G401 (cell line): ENCODE results near the gene FAN1. TPM values are rescaled to one million over a fixed set of nuclear protein-coding genes. Genes with fewer than 3 reads are reported as not detected.

Experiments used
- DNase-seq: peaks from one replicate; pipeline ENCODE4 v3.0.0-alpha.2; 2015; ENCODE audit warnings: low spot score
- in situ Hi-C: cut with HindIII; loops from 2 replicates; pipeline ENCODE4 v1.10.0; 2016; ENCODE audit warnings: low sequenced_read_pairs, mixed read lengths
- total RNA-seq: library from RNA; depleted of rRNA; stranded (reverse); fragments of >200 nt; shearing (Covaris generic); gene quantifications from 2 replicates; pipeline ENCODE4 v1.2.3, GENCODE V29; 2014

Gene FAN1
- total RNA-seq, 1 experiment from 2014 or later: 17.6 TPM

GRCh38 chr15:30918366-30918765, 14.7 kb downstream of the FAN1 start:
- in situ Hi-C loops: no loop called here
- no peak for DNase-seq

GRCh38 chr15:30919877-30920550, 16.3 kb downstream of the FAN1 start:
- in situ Hi-C loops: no loop called here
- no peak for DNase-seq

GRCh38 chr15:30921106-30921505, 17.4 kb downstream of the FAN1 start:
- in situ Hi-C loops: no loop called here

GRCh38 chr15:30921781-30922479, 18.2 kb downstream of the FAN1 start:
- in situ Hi-C loops: no loop called here

More at GRCh38 chr15:30921106-30921505, 17.4 kb downstream of the FAN1 start:
- DNase-seq: no peak

GRCh38 chr15:30922480-30923311, 19.0 kb downstream of the FAN1 start:
- in situ Hi-C loops: no loop called here
- peak; percentile 25 for DNase-seq

More at GRCh38 chr15:30921781-30922479, 18.2 kb downstream of the FAN1 start:
- no peak for DNase-seq

GRCh38 chr15:30923429-30923828, 19.7 kb downstream of the FAN1 start:
- DNase-seq: no peak
- in situ Hi-C loops: no loop called here

- DNase-seq: no peak
- in situ Hi-C loops: no loop called here
Observed at GRCh38 chr15:30924353-30924752, 20.6 kb downstream of the FAN1 start.

- in situ Hi-C loops: no loop called here
- no peak for DNase-seq
Observed at GRCh38 chr15:30925686-30926085, 22.0 kb downstream of the FAN1 start.

GRCh38 chr15:30926161-30926560, 22.4 kb downstream of the FAN1 start:
- DNase-seq: no peak
- in situ Hi-C loops: no loop called here

GRCh38 chr15:30927148-30927761, 23.5 kb downstream of the FAN1 start:
- in situ Hi-C loops: no loop called here
- no peak for DNase-seq

- no peak for DNase-seq
- in situ Hi-C loops: no loop called here
Observed at GRCh38 chr15:30928076-30928475, 24.4 kb downstream of the FAN1 start.

- DNase-seq: no peak
- in situ Hi-C loops: no loop called here
Observed at GRCh38 chr15:30929064-30929669, 25.5 kb downstream of the FAN1 start.

- in situ Hi-C loops: no loop called here
- DNase-seq: no peak
Observed at GRCh38 chr15:30929982-30930381, 26.3 kb downstream of the FAN1 start.

- DNase-seq: no peak
- in situ Hi-C loops: no loop called here
Observed at GRCh38 chr15:30930422-30930821, 26.7 kb downstream of the FAN1 start.

GRCh38 chr15:30933293-30933692, 29.6 kb downstream of the FAN1 start:
- DNase-seq: no peak
- in situ Hi-C loops: no loop called here

- no peak for DNase-seq
- in situ Hi-C loops: no loop called here
Observed at GRCh38 chr15:30939161-30939560, 35.4 kb downstream of the FAN1 start.

- peak; percentile 43 for DNase-seq
- in situ Hi-C loops: no loop called here
Observed at GRCh38 chr15:30940359-30940758, 36.6 kb downstream of the FAN1 start.

- in situ Hi-C loops: no loop called here
- no peak for DNase-seq
Observed at GRCh38 chr15:30941520-30941919, 37.8 kb downstream of the FAN1 start.

- no peak for DNase-seq
- in situ Hi-C loops: no loop called here
Observed at GRCh38 chr15:30943654-30944335, 40.1 kb downstream of the FAN1 start.
